ENCODE measurements around the gene NADSYN1.

NADSYN1 gene

DNA sequence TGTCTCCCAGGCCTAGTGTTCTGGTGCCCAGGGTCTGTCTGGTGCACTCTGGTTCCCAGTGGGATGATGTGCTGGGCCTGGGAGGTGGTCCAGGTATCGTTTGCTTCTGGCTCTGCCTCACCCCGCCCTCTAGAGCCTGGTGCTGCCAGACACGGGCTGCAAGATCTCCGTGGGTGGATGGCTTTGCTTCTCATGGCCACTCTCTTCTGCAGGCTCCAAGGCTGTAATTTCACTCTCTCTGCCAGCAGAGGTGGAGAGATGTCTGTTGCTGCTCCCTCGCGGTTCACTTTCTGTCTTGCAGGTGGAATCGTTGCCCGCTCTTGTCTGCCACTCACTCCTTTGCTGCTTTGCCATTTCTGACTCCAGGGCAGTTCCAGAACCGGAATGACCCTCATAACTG, 13.4 kb downstream of the NADSYN1 start:
- Histone ChIP-seq H3F3A (ENCODE audit: insufficient read depth, low read length) (no peaks in the 10 kb centered on the region), H3K9ac (ENCODE audit: low read length) (no peak overlapping the region), H3K9me3 (replicated peaks; ENCODE audit: insufficient read depth, low read length) (no peaks in the 10 kb centered on the region), H3K27me3 (replicated peaks; ENCODE audit: insufficient read depth, low read length) (no peaks in the 10 kb centered on the region), H3K4me2 (ENCODE audit: low read depth, low read length) (no peak overlapping the region), H3K27ac (ENCODE audit: low read length) (no peak overlapping the region), H3K4me3 (ENCODE audit: low read length) (no peak overlapping the region), H4K20me1 (ENCODE audit: insufficient read depth, low read length) (no peaks in the 10 kb centered on the region), H3K79me2 (ENCODE audit: low read length) (no peaks in the 10 kb centered on the region), H3K4me1 (ENCODE audit: low read length) (no peaks in the 10 kb centered on the region), H2AFZ (ENCODE audit: low read length) (no peak overlapping the region), H3K36me3 (replicated peaks; ENCODE audit: insufficient read depth, low read length) (no peaks in the 10 kb centered on the region), H3K9me2 (replicated peaks; ENCODE audit: insufficient read depth, low read length) (no peaks in the 10 kb centered on the region)
- TF ChIP-seq EZH2 (optimal IDR thresholded peaks at IDR 0.05; ENCODE audit: low read depth, low read length): no peak
- TF ChIP-seq, protein P1, sequence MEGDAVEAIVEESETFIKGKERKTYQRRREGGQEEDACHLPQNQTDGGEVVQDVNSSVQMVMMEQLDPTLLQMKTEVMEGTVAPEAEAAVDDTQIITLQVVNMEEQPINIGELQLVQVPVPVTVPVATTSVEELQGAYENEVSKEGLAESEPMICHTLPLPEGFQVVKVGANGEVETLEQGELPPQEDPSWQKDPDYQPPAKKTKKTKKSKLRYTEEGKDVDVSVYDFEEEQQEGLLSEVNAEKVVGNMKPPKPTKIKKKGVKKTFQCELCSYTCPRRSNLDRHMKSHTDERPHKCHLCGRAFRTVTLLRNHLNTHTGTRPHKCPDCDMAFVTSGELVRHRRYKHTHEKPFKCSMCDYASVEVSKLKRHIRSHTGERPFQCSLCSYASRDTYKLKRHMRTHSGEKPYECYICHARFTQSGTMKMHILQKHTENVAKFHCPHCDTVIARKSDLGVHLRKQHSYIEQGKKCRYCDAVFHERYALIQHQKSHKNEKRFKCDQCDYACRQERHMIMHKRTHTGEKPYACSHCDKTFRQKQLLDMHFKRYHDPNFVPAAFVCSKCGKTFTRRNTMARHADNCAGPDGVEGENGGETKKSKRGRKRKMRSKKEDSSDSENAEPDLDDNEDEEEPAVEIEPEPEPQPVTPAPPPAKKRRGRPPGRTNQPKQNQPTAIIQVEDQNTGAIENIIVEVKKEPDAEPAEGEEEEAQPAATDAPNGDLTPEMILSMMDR (IDR thresholded peaks at IDR 0.05; ENCODE audit: low read length): no peak
- no peak for TF ChIP-seq EZH2phosphoT487 (IDR thresholded peaks at IDR 0.05; ENCODE audit: low read length)
- DNase-seq: no peak

DNA sequence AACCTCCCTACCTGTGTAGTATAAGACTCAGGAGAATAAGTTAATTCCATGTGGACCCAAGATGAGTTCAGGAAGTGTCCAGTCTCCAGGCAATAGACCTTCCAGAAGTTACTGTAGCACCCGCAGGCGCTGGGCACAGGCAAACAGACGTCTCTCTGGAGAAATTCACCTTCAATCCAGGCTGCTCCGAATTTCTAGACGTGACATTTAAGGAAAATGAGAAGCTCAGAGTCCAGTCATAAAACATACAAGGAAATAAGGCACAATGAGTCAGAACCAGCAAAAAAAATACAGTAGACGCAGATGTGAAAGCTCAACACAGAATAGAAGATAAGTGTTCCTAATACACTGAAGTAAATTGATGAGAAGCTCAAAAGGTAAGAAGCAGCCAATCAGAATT, 14.2 kb downstream of the NADSYN1 start:
- H3K9ac ChIP-seq (ENCODE audit: low read length): no peak overlapping the region
- no peak overlapping the region for H2AFZ ChIP-seq (ENCODE audit: low read length)
- TF ChIP-seq EZH2phosphoT487 (IDR thresholded peaks at IDR 0.05; ENCODE audit: low read length) (no peak), EZH2 (optimal IDR thresholded peaks at IDR 0.05; ENCODE audit: low read depth, low read length) (no peak)
- TF ChIP-seq, protein P1 (IDR thresholded peaks at IDR 0.05; ENCODE audit: low read length): no peak
- H3K9me2 ChIP-seq (replicated peaks; ENCODE audit: insufficient read depth, low read length): no peaks in the 10 kb centered on the region
- no peaks in the 10 kb centered on the region for H3K9me3 ChIP-seq (replicated peaks; ENCODE audit: insufficient read depth, low read length)
- H3K27ac ChIP-seq (ENCODE audit: low read length): no peak overlapping the region
- H3K4me2 ChIP-seq (ENCODE audit: low read depth, low read length): no peak overlapping the region
- H3K4me3 ChIP-seq (ENCODE audit: low read length): no peak overlapping the region
- no peaks in the 10 kb centered on the region for H4K20me1 ChIP-seq (ENCODE audit: insufficient read depth, low read length)
- no peaks in the 10 kb centered on the region for H3K36me3 ChIP-seq (replicated peaks; ENCODE audit: insufficient read depth, low read length)
- H3F3A ChIP-seq (ENCODE audit: insufficient read depth, low read length): no peaks in the 10 kb centered on the region
- H3K4me1 ChIP-seq (ENCODE audit: low read length): no peaks in the 10 kb centered on the region
- no peaks in the 10 kb centered on the region for H3K27me3 ChIP-seq (replicated peaks; ENCODE audit: insufficient read depth, low read length)
- no peak for DNase-seq
- no peaks in the 10 kb centered on the region for H3K79me2 ChIP-seq (ENCODE audit: low read length)

DNA sequence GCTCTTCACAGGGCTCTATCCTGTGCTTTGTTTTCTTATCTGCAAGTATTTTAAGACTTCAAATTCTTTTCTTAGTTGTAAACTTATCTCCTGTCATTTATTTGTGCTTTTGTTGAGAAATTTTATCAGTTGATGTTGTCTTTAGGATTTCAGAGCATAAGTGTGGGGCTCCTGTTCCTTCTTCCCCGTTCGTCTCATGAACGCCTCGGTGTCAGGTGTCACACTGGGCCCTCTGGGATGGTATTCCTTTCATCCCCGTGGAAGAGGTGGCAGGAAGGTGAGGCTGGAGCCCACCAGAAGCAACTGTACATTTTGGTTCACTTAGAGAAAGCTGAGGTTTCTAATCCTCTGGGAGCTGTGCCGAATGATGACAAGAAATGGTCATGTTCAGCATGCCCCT, 17.9 kb downstream of the NADSYN1 start:
- H3K4me1 ChIP-seq (ENCODE audit: low read length): no peaks in the 10 kb centered on the region
- no peaks in the 10 kb centered on the region for H3K9me2 ChIP-seq (replicated peaks; ENCODE audit: insufficient read depth, low read length)
- no peak overlapping the region for H2AFZ ChIP-seq (ENCODE audit: low read length)
- H4K20me1 ChIP-seq (ENCODE audit: insufficient read depth, low read length): no peaks in the 10 kb centered on the region
- no peaks in the 10 kb centered on the region for H3K27me3 ChIP-seq (replicated peaks; ENCODE audit: insufficient read depth, low read length)
- no peak overlapping the region for H3K27ac ChIP-seq (ENCODE audit: low read length)
- no peak overlapping the region for H3K4me2 ChIP-seq (ENCODE audit: low read depth, low read length)
- H3K9ac ChIP-seq (ENCODE audit: low read length): no peak overlapping the region
- no peaks in the 10 kb centered on the region for H3K36me3 ChIP-seq (replicated peaks; ENCODE audit: insufficient read depth, low read length)
- TF ChIP-seq, protein P1 (IDR thresholded peaks at IDR 0.05; ENCODE audit: low read length): no peak
- no peak for TF ChIP-seq EZH2 (optimal IDR thresholded peaks at IDR 0.05; ENCODE audit: low read depth, low read length)
- DNase-seq: no peak
- H3F3A ChIP-seq (ENCODE audit: insufficient read depth, low read length): no peaks in the 10 kb centered on the region
- H3K9me3 ChIP-seq (replicated peaks; ENCODE audit: insufficient read depth, low read length): no peaks in the 10 kb centered on the region
- H3K4me3 ChIP-seq (ENCODE audit: low read length): no peak overlapping the region
- no peaks in the 10 kb centered on the region for H3K79me2 ChIP-seq (ENCODE audit: low read length)
